ENCODE data around the gene C19orf38.
A peak's percentile ranks its signal among the peaks of the same experiment; 100 is the strongest.

The C19orf38 gene

DNA sequence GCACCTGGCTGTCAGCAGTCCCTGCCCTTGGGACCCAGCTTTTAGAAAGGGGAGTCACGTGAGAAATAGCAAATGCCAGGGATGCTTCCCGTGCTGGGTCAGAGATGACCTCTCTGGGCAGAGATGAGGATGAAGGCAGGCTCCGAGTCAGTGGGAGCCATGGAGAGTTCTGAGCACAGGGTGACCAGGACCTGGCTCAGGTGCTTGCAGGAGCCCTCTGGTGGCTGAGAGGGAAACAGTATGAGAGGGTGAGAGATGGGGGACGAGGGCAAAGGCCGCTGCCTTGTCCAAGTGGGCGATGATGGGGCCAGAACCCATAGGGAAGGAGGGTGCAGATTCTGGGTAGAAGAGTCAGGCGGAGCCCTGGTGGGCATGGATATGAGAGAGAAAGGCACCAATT is 28.0 kb upstream of the C19orf38 start:
- TF ChIP-seq, protein P1, sequence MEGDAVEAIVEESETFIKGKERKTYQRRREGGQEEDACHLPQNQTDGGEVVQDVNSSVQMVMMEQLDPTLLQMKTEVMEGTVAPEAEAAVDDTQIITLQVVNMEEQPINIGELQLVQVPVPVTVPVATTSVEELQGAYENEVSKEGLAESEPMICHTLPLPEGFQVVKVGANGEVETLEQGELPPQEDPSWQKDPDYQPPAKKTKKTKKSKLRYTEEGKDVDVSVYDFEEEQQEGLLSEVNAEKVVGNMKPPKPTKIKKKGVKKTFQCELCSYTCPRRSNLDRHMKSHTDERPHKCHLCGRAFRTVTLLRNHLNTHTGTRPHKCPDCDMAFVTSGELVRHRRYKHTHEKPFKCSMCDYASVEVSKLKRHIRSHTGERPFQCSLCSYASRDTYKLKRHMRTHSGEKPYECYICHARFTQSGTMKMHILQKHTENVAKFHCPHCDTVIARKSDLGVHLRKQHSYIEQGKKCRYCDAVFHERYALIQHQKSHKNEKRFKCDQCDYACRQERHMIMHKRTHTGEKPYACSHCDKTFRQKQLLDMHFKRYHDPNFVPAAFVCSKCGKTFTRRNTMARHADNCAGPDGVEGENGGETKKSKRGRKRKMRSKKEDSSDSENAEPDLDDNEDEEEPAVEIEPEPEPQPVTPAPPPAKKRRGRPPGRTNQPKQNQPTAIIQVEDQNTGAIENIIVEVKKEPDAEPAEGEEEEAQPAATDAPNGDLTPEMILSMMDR (IDR thresholded peaks at IDR 0.05; ENCODE audit: control extremely low read depth, extremely low read depth, low read depth, missing control alignments): peak; percentile 27
- ChIA-PET CTCF (interaction anchor here (0.9 to 2.8 kb wide), 10 partner anchors 9 to 176 kb away, joined by 3 to 14 read pairs (median 5); partner anchors contain the start of genes DNM2 and TMED1), POLR2A (interaction anchor here (0.6 kb wide), 1 partner anchor 331 kb away, joined by 3 read pairs; no protein-coding TSS in a partner anchor)
- no peak for DNase-seq (ENCODE audit: extremely low spot score)

DNA sequence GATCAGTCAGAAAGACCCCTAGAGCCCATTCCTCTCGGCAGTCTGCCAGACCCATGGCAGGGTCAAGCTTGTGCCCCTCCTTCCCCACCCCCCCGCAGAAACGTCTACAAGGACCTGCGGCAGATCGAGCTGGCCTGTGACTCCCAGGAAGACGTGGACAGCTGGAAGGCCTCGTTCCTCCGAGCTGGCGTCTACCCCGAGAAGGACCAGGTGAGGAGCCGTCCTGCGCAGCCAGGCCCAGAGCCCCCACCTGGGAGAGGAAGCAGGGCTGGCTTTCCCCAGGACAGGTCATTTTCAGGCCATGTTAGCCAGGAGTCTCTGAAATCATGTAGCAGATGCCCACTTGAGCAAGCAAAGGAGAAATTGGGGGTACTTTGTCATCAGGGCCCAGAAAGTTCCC is 24.5 kb upstream of the C19orf38 start:
- POLR2A ChIA-PET: no interaction called here
- TF ChIP-seq, protein P1 (IDR thresholded peaks at IDR 0.05; ENCODE audit: control extremely low read depth, extremely low read depth, low read depth, missing control alignments): no peak
- DNase-seq (ENCODE audit: extremely low spot score): no peak
- CTCF ChIA-PET: interaction anchor here (1.2 kb wide), 1 partner anchor 106 kb away, joined by 3 read pairs; the partner anchor contains the start of gene DNM2

DNA sequence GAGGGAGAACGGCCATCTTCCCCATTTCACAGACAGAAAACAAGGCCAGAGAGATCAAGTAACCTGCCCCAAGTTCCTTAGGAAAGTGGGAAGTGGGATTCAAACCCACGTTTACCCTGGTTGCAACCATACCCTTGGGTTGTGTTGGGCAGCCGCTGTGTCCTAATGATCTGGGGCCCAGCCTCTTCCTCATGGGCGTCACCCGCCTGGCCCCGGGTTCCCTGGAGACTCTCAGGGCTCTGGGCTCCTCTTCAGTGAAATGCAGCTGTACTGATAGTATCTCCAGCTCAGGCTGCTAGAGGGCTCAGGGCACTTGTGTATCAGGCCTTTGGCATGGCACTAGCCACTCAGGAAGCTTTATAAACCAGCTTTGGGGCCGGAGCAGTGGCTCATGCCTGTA is 22.0 kb upstream of the C19orf38 start:
- ChIA-PET CTCF (interaction anchor here (1.0 to 2.5 kb wide), 2 partner anchors 32 to 38 kb away, joined by 3 to 8 read pairs; no protein-coding TSS in a partner anchor), POLR2A (no interaction called here)
- TF ChIP-seq, protein P1 (IDR thresholded peaks at IDR 0.05; ENCODE audit: control extremely low read depth, extremely low read depth, low read depth, missing control alignments): no peak
- DNase-seq (ENCODE audit: extremely low spot score): no peak

DNA sequence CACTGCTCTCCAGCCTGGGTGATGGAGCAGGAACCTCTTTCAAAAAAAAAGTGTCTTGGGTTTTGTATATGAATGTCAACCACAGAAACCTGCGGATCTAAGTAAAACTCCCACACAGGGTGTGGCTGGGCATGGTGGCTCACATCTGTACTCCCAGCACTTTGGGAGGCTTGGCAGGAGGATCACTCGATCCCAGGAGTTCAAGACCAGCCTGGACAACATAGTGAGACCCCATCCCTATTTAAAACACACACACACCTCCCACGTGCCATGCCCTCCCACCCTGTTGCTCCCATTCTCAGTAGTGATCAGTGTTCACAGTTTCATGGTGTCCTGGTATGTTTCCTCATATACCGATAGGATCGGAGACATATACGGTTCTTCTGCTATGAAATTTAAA is 21.4 kb upstream of the C19orf38 start:
- TF ChIP-seq, protein P1 (IDR thresholded peaks at IDR 0.05; ENCODE audit: control extremely low read depth, extremely low read depth, low read depth, missing control alignments): no peak
- POLR2A ChIA-PET: interaction anchor here (0.7 kb wide), 1 partner anchor 220 kb away, joined by 3 read pairs; no protein-coding TSS in a partner anchor
- DNase-seq (ENCODE audit: extremely low spot score): no peak
- CTCF ChIA-PET: interaction anchor here (1.0 to 2.5 kb wide), 2 partner anchors 31 to 37 kb away, joined by 3 to 8 read pairs; no protein-coding TSS in a partner anchor

DNA sequence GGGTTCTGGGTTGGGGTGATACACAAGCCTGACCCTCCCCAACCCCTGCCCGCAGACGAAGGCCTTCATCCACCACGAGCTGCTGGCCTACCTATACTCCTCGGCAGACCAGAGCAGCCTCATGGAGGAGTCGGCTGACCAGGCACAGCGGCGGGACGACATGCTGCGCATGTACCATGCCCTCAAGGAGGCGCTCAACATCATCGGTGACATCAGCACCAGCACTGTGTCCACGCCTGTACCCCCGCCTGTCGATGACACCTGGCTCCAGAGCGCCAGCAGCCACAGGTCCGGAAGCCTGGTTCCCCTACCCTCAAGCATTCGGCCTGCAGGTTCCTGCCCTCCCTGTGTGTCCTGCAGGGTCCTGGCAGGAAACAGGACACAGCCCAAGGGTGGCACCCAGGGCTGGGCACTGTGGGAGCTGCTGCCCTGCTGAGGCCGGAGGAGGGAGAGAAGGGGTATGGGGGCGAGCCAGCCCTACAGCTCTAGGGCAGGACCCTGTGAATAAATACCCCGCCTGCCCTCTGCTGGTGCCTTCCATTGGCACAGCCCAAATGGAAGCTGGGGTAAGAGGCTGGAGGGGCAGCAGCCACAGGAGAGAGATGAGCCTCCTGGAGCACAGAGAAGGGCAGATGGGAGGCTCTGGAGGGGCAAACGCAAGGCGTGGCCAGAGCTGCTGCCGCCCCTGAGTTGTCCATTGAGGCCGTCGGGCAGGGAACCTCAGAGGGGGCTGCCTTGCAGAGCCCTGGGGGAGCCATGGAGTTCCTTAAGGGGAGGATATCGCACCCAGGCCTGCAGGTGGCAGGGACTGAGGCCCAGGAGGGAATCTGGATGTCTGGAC is 19.0 kb upstream of the C19orf38 start:
- ChIA-PET CTCF (interaction anchor here (1.0 to 3.1 kb wide), 3 partner anchors 8 to 35 kb away, joined by 3 to 14 read pairs (median 4); no protein-coding TSS in a partner anchor), POLR2A (interaction anchor here (1.1 kb wide), 1 partner anchor 127 kb away, joined by 3 read pairs; no protein-coding TSS in a partner anchor)
- no peak for DNase-seq (ENCODE audit: extremely low spot score)
- TF ChIP-seq, protein P1 (IDR thresholded peaks at IDR 0.05; ENCODE audit: control extremely low read depth, extremely low read depth, low read depth, missing control alignments): peak; percentile 8

DNA sequence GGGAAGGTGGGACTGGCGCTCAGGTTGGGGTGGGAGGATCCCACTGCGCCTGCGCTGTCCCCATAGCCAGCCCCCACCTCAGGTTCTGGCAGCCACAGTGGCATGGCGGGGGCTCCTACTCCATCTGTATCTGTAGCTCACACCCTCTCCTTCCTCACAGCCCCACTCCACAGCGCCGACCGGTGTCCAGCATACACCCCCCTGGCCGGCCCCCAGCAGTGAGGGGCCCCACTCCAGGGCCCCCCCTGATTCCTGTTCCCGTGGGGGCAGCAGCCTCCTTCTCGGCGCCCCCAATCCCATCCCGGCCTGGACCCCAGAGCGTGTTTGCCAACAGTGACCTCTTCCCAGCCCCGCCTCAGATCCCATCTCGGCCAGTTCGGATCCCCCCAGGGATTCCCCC is 18.2 kb upstream of the C19orf38 start:
- DNase-seq (ENCODE audit: extremely low spot score): no peak
- ChIA-PET POLR2A (no interaction called here), CTCF (interaction anchor here (1.6 to 3.1 kb wide), 3 partner anchors 9 to 34 kb away, joined by 3 to 14 read pairs (median 7); no protein-coding TSS in a partner anchor)
- TF ChIP-seq, protein P1 (IDR thresholded peaks at IDR 0.05; ENCODE audit: control extremely low read depth, extremely low read depth, low read depth, missing control alignments): no peak

Data from GM10248 (cell line).